Embryonic facial prominence (tissue), 1 donor: ENCODE measurements around the gene AIFM2.
"Not testable (repeated sequence)": the region's sequence is repeated elsewhere in the genome, so short reads cannot be mapped to it uniquely, and the experiment has no call there.

Source experiments
- DNase-seq: peaks from one replicate; pipeline ENCODE4 v3.0.0-alpha.2; 2016; ENCODE audit errors: extremely low spot score

The AIFM2 gene

GRCh38 chr10:70132098-70133029 is at the start of gene AIFM2:
Gene AIFM2, minus strand, starts transcription at chr10:70132825. Its CDS starts 8,741 bp downstream, at chr10:70124084.
- DNase-seq = no peak

GRCh38 chr10:70179209-70179608 is 46.6 kb upstream of the AIFM2 start:
- not testable (repeated sequence) for DNase-seq

- no peak for DNase-seq
Observed at GRCh38 chr10:70178139-70178725, 45.6 kb upstream of the AIFM2 start.

GRCh38 chr10:70176441-70176840 is 43.8 kb upstream of the AIFM2 start:
- DNase-seq = no peak

- DNase-seq = no peak
Observed at GRCh38 chr10:70175516-70175915, 42.9 kb upstream of the AIFM2 start.

- no peak for DNase-seq
Observed at GRCh38 chr10:70174058-70174741, 41.6 kb upstream of the AIFM2 start.

GRCh38 chr10:70169649-70170364 is 37.2 kb upstream of the AIFM2 start:
- DNase-seq = no peak

GRCh38 chr10:70169011-70169410 is 36.4 kb upstream of the AIFM2 start:
- no peak for DNase-seq

GRCh38 chr10:70167246-70167645 is 34.6 kb upstream of the AIFM2 start:
- DNase-seq = no peak

- no peak for DNase-seq
Observed at GRCh38 chr10:70166394-70166793, 33.8 kb upstream of the AIFM2 start.

GRCh38 chr10:70164163-70164562 is 31.5 kb upstream of the AIFM2 start:
- no peak for DNase-seq

- no peak for DNase-seq
Observed at GRCh38 chr10:70163448-70163847, 30.8 kb upstream of the AIFM2 start.

GRCh38 chr10:70162892-70163201 is 30.2 kb upstream of the AIFM2 start:
- DNase-seq = no peak

- no peak for DNase-seq
Observed at GRCh38 chr10:70162151-70162891, 29.7 kb upstream of the AIFM2 start.

GRCh38 chr10:70160798-70161197 is 28.2 kb upstream of the AIFM2 start:
- DNase-seq = no peak

GRCh38 chr10:70159366-70159765 is 26.7 kb upstream of the AIFM2 start:
- not testable (repeated sequence) for DNase-seq

- no peak for DNase-seq
Observed at GRCh38 chr10:70158113-70158512, 25.5 kb upstream of the AIFM2 start.

- DNase-seq = no peak
Observed at GRCh38 chr10:70155255-70155838, 22.7 kb upstream of the AIFM2 start.

GRCh38 chr10:70148516-70148915 is 15.9 kb upstream of the AIFM2 start:
- DNase-seq = no peak

GRCh38 chr10:70147259-70147625 is 14.6 kb upstream of the AIFM2 start:
- no peak for DNase-seq
